Suprapubic skin (tissue), 4 donors: ENCODE results near the gene GMNN. TPM values are rescaled to one million over a fixed set of nuclear protein-coding genes. Genes with fewer than 3 reads are reported as not detected.

ENCODE experiments used
- DNase-seq, 2 donors: peaks; one replicate each; pipeline ENCODE4 v3.0.0-alpha.2; 2019; ENCODE audit warnings: low spot score in 2 of 2
- H3K27ac ChIP-seq: fragments of 200-600 bp; sonication (generic); one replicate; pipeline ENCODE4 v1.5.1; 2019
- H3K27me3 ChIP-seq: fragments of 200-600 bp; sonication (generic); one replicate; pipeline ENCODE4 v1.5.1; 2019
- H3K36me3 ChIP-seq: fragments of 200-600 bp; sonication (generic); one replicate; pipeline ENCODE4 v1.5.1; 2019
- H3K4me1 ChIP-seq: fragments of 200-600 bp; sonication (generic); one replicate; pipeline ENCODE4 v1.5.1; 2019
- H3K4me3 ChIP-seq: fragments of 200-600 bp; sonication (generic); one replicate; pipeline ENCODE4 v1.5.1; 2019; ENCODE audit warnings: mild to moderate bottlenecking
- H3K9me3 ChIP-seq: fragments of 200-600 bp; sonication (generic); one replicate; pipeline ENCODE4 v1.5.1; 2019
- CTCF ChIP-seq, 2 donors: fragments of 200-600 bp in 1 of 2; fragments of 450-650 bp in 1 of 2; sonication (generic) in 1 of 2; IDR thresholded peaks; one replicate each; pipeline ENCODE4 v1.5.1; 2016 to 2019; ENCODE audit warnings: antibody characterized with exemption in 2 of 2, mild to moderate bottlenecking in 1 of 2, moderate library complexity in 1 of 2
- EP300 ChIP-seq: sonication (generic); formaldehyde crosslinking; IDR thresholded peaks from one replicate; pipeline ENCODE4 v1.6.1; 2017; ENCODE audit warnings: antibody characterized with exemption
- POLR2A ChIP-seq, 2 donors: fragments of 450-650 bp; IDR thresholded peaks; one replicate each; pipeline ENCODE4 v1.6.1; 2017; ENCODE audit warnings: antibody characterized with exemption in 2 of 2, mild to moderate bottlenecking in 2 of 2, moderate library complexity in 2 of 2
- POLR2AphosphoS5 ChIP-seq, 3 donors: sonication (generic); formaldehyde crosslinking; IDR thresholded peaks; one replicate each; pipeline ENCODE4 v1.6.1; 2017; ENCODE audit warnings: antibody characterized with exemption in 3 of 3
- WGBS: methylation state at CpG from one replicate; pipeline ENCODE4 v1.1.5; 2018; 5-methylcytosine and 5-hydroxymethylcytosine counted together
- total RNA-seq, 4 donors: library from RNA; depleted of rRNA; stranded (reverse); fragments of >200 nt; gene quantifications; one replicate each; pipeline ENCODE4 v1.1.0, GENCODE V29; 2016

The GMNN gene
- total RNA-seq, 4 donors from 2014 or later: 49.6 to 89.6 (median 70.5) TPM

- H3K9me3 ChIP-seq: no peaks in the 10 kb centered on the region
- no peak within 1 kb of the TSS for H3K27ac ChIP-seq
- no peak for DNase-seq
- H3K4me1 ChIP-seq: peaks cover 6% of the 10 kb centered on the region
- WGBS: 94% methylated on average over 13 of the region's 13 CpGs
- H3K27me3 ChIP-seq: no peaks in the 10 kb centered on the region
- no peak within 1 kb of the TSS for H3K4me3 ChIP-seq
- TF ChIP-seq EP300 (no peak), CTCF (IDR thresholded peaks at IDR 0.05) (no peak), POLR2A (IDR thresholded peaks at IDR 0.05) (no peak), POLR2AphosphoS5 (IDR thresholded peaks at IDR 0.05) (no peak)
- no peaks in the 10 kb centered on the region for H3K36me3 ChIP-seq
Observed at GRCh38 chr6:24798740-24799540, 24.2 kb downstream of the GMNN start, which contains the start of gene ARMH2. Gene ARMH2, minus strand, starts transcription at chr6:24798917. Its CDS starts 60 bp downstream, at chr6:24798857.

DNA sequence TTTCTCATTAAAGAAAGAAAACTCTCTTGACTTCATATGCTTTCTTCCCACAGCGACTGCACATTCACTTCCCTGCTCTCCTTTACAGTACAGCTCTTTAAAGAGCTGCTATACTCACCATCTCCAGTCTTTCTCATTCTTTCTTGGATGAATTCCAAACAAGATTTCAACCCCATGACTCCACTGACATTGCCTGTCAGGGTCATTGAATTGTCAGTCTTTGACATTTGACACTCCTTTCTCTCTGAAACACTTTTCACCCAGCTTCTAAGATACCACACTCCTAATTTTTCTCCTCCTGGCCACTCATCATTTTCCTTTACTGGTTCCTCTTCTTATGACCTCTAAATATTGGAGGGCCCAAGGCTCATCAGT lies 24.8 kb downstream of the GMNN start:
- no peaks in the 10 kb centered on the region for H3K9me3 ChIP-seq
- no peak overlapping the region for H3K4me3 ChIP-seq
- TF ChIP-seq CTCF (IDR thresholded peaks at IDR 0.05): no peak
- TF ChIP-seq POLR2A (IDR thresholded peaks at IDR 0.05): no peak
- no peak for TF ChIP-seq POLR2AphosphoS5 (IDR thresholded peaks at IDR 0.05)
- TF ChIP-seq EP300: no peak
- DNase-seq: no peak
- no peak overlapping the region for H3K27ac ChIP-seq
- H3K36me3 ChIP-seq: no peaks in the 10 kb centered on the region
- peaks cover 6% of the 10 kb centered on the region for H3K4me1 ChIP-seq
- no peaks in the 10 kb centered on the region for H3K27me3 ChIP-seq
- 94% methylated on average over 1 of the region's 1 CpG for WGBS

- no peaks in the 10 kb centered on the region for H3K27me3 ChIP-seq
- DNase-seq: no peak
- peaks cover 4% of the 10 kb centered on the region for H3K4me1 ChIP-seq
- no peak overlapping the region for H3K27ac ChIP-seq
- TF ChIP-seq POLR2AphosphoS5 (IDR thresholded peaks at IDR 0.05) (no peak), CTCF (IDR thresholded peaks at IDR 0.05) (no peak), POLR2A (IDR thresholded peaks at IDR 0.05) (no peak), EP300 (no peak)
- 89% methylated on average over 8 of the region's 8 CpGs for WGBS
- peaks cover 10% of the 10 kb centered on the region for H3K36me3 ChIP-seq
- no peak overlapping the region for H3K4me3 ChIP-seq
- H3K9me3 ChIP-seq: no peaks in the 10 kb centered on the region
Observed at GRCh38 chr6:24802271-24803059, 27.7 kb downstream of the GMNN start.

DNA sequence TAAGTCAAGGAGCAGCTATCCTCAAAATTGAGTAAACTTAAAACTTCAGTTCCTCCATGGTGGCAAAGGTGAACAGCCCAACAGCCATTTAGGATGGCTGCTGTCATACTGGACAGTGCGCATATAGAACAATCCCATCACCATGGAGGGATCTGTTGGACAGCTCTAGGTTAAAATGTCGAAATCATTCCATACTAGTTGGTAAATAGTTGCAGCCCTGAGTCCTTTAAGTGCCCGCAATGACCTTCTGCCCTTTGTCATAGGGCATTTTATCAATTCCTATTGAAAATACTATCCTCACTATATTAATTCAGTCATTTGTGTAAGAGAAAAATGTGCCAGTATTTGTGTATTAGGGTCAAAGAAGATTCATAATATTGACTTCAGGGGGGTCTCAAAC lies 32.8 kb downstream of the GMNN start:
- peaks cover 16% of the 10 kb centered on the region for H3K36me3 ChIP-seq
- DNase-seq: no peak
- H3K27ac ChIP-seq: no peak overlapping the region
- H3K4me1 ChIP-seq: no peaks in the 10 kb centered on the region
- H3K27me3 ChIP-seq: no peaks in the 10 kb centered on the region
- TF ChIP-seq POLR2A (IDR thresholded peaks at IDR 0.05) (no peak), EP300 (no peak), POLR2AphosphoS5 (IDR thresholded peaks at IDR 0.05) (no peak), CTCF (IDR thresholded peaks at IDR 0.05) (no peak)
- H3K4me3 ChIP-seq: no peak overlapping the region
- whole genome bisulfite sequencing: 96% methylated on average over 3 of the region's 3 CpGs
- no peaks in the 10 kb centered on the region for H3K9me3 ChIP-seq

- Histone ChIP-seq H3K27ac (no peak overlapping the region), H3K9me3 (no peaks in the 10 kb centered on the region), H3K27me3 (no peaks in the 10 kb centered on the region), H3K36me3 (peaks cover 16% of the 10 kb centered on the region), H3K4me1 (no peaks in the 10 kb centered on the region), H3K4me3 (no peak overlapping the region)
- TF ChIP-seq POLR2AphosphoS5 (IDR thresholded peaks at IDR 0.05) (no peak), CTCF (IDR thresholded peaks at IDR 0.05) (no peak), POLR2A (IDR thresholded peaks at IDR 0.05) (no peak), EP300 (no peak)
- 96% methylated on average over 3 of the region's 3 CpGs for WGBS
- DNase-seq: no peak
Observed at GRCh38 chr6:24809728-24810127, 35.0 kb downstream of the GMNN start.
